Neutrophil (primary cell): ENCODE measurements around the gene ZNF410.

Experiments used
- H3K27ac ChIP-seq: fragments of 200-600 bp; sonication (generic); 2 replicates; pipeline ENCODE4 v1.5.1; 2016; ENCODE audit warnings: mild to moderate bottlenecking, moderate library complexity
- H3K27me3 ChIP-seq: fragments of 200-600 bp; sonication (generic); 2 replicates; pipeline ENCODE4 v1.6.0; 2016; ENCODE audit warnings: mild to moderate bottlenecking
- H3K36me3 ChIP-seq: fragments of 200-600 bp; sonication (generic); 2 replicates; pipeline ENCODE4 v1.5.1; 2017
- H3K4me1 ChIP-seq, 2 experiments: fragments of 200-600 bp in 1 of 2; sonication (generic) in 1 of 2; 1 replicate in 1 of 2; 2 replicates in 1 of 2; pipeline versions ENCODE4 v1.5.1 to v1.6.1; 2013 to 2016; ENCODE audit warnings: low read depth in 1 of 2, low read length in 1 of 2, mild to moderate bottlenecking in 1 of 2, moderate library complexity in 1 of 2; ENCODE audit not compliant: control insufficient read depth in 1 of 2, insufficient read depth in 1 of 2
- H3K4me3 ChIP-seq, 2 experiments: fragments of 200-600 bp in 1 of 2; sonication (generic) in 1 of 2; 1 replicate in 1 of 2; 2 replicates in 1 of 2; pipeline ENCODE4 v1.5.1; 2013 to 2016; ENCODE audit warnings: low read depth in 1 of 2, low read length in 1 of 2, mild to moderate bottlenecking in 1 of 2, moderate library complexity in 1 of 2
- H3K9me3 ChIP-seq: fragments of 200-600 bp; sonication (generic); 2 replicates; pipeline ENCODE4 v1.5.1; 2016
- CTCF ChIP-seq: fragments of 200-600 bp; sonication (generic); IDR thresholded peaks from 2 replicates; pipeline ENCODE4 v1.5.1; 2016; ENCODE audit warnings: antibody characterized with exemption

Gene ZNF410

DNA sequence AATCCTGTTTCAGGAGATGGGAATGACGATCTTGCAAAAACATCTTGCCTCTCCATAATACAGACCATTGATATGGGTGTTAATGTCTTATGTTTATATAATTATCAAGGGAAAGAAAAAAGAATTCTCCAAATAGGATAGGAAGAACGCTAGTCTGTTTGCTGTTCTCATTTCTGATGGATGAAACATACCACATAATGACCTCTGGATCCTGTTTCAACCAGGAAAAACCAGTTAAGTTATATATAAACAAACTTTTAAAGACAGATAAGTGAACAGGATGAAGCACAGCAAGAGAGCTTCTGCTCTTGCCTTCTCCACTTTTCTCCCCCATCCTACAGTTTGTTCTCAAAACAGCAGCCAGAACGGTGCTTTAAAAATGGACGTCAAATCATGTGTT is 91.2 kb downstream of the ZNF410 start:
- H3K4me3 ChIP-seq: no peak overlapping the region
- H3K4me1 ChIP-seq: no peaks in the 10 kb centered on the region
- H3K27ac ChIP-seq: no peak overlapping the region
- H3K27me3 ChIP-seq: no peaks in the 10 kb centered on the region
- TF ChIP-seq CTCF: no peak
- peaks cover 10% of the 10 kb centered on the region for H3K36me3 ChIP-seq
- no peaks in the 10 kb centered on the region for H3K9me3 ChIP-seq
